Naive B cell (primary cell): ENCODE data around the gene DHX58. TPM values are rescaled to one million over a fixed set of nuclear protein-coding genes. Genes with fewer than 3 reads are reported as not detected.

Experiments used
- ATAC-seq, 2 donors: fragments of 150-1000 bp; cut with Tn5 transposase; 2 replicates each; pipeline ENCODE4 v1.10.0; 2021; ENCODE audit warnings: low read depth in 2 of 2, mild to moderate bottlenecking in 2 of 2, moderate library complexity in 2 of 2
- DNase-seq: peaks from one replicate; pipeline ENCODE4 v3.0.0; 2022
- H3K27ac Mint-ChIP-seq, 6 donors: one replicate each; pipeline ENCODE4 v1.8.0; 2020 to 2022; ENCODE audit warnings: mild to moderate bottlenecking in 6 of 6, mixed read lengths in 6 of 6, moderate library complexity in 5 of 6, inconsistent platforms in 2 of 6
- H3K27me3 Mint-ChIP-seq, 3 donors: one replicate each; pipeline ENCODE4 v1.8.0; 2021 to 2022; ENCODE audit warnings: mixed read lengths in 3 of 3, mild to moderate bottlenecking in 1 of 3
- H3K36me3 Mint-ChIP-seq, 2 donors: one replicate each; pipeline ENCODE4 v1.8.0; 2020 to 2022; ENCODE audit warnings: mixed read lengths in 2 of 2, inconsistent platforms in 1 of 2, mild to moderate bottlenecking in 1 of 2
- H3K4me1 Mint-ChIP-seq, 3 donors: one replicate each; pipeline ENCODE4 v1.8.0; 2020 to 2022; ENCODE audit warnings: mixed read lengths in 3 of 3, inconsistent platforms in 1 of 3, mild to moderate bottlenecking in 1 of 3, moderate library complexity in 1 of 3
- H3K4me3 Mint-ChIP-seq, 8 donors: one replicate each; pipeline ENCODE4 v1.8.0; 2020 to 2022; ENCODE audit warnings: mild to moderate bottlenecking in 8 of 8, mixed read lengths in 8 of 8, moderate library complexity in 8 of 8, inconsistent platforms in 2 of 8
- H3K9me3 Mint-ChIP-seq, 7 donors: one replicate each; pipeline ENCODE4 v1.8.0; 2020 to 2022; ENCODE audit warnings: mixed read lengths in 7 of 7, mild to moderate bottlenecking in 5 of 7, inconsistent platforms in 2 of 7, moderate library complexity in 1 of 7
- polyA plus RNA-seq, 6 donors: library from polyadenylated mRNA; unstranded; fragments of 300-500 nt; fragmentation: Illumina TruSeq; gene quantifications; one replicate each; pipeline ENCODE4 v1.2.3, GENCODE V29; 2021; ENCODE audit warnings: low read depth in 6 of 6

The DHX58 gene
- polyA plus RNA-seq, 6 donors from 2014 or later = 9.4 to 22.3 (median 13.4) TPM

DNA sequence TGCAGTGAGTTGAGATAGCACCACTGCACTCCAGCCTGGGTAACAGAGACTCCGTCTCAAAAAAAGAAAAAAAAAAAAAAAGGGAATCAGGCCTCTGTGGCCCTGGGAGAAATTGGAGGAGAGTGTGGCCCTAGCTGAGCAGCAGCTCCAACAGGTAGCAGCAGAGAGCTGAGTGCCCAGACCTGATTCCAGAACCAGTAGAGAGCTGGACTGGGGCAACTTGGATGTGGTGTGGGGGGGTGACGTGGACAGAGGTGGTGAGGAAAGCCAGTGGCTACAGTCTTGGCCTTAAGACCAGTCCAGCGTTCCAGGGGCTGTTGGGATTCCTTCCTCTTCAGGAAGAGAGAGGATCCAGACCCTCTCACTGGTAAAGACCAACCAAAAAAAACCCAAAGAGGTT lies 11.7 kb upstream of the DHX58 start:
- Mint-ChIP-seq H3K9me3 (no peaks in the 10 kb centered on the region), H3K27ac (peak overlapping the region in 2 of 6 donors; percentile 63 to 83), H3K27me3 (no peaks in the 10 kb centered on the region), H3K4me3 (peak overlapping the region in 2 of 8 donors; percentile 22 to 53), H3K4me1 (peaks cover 12 to 32% (median 16%) of the 10 kb centered on the region in 3 donors), H3K36me3 (peaks cover 5 to 27% of the 10 kb centered on the region in 2 donors)
- DNase-seq (no peak), ATAC-seq (no peak)

DNA sequence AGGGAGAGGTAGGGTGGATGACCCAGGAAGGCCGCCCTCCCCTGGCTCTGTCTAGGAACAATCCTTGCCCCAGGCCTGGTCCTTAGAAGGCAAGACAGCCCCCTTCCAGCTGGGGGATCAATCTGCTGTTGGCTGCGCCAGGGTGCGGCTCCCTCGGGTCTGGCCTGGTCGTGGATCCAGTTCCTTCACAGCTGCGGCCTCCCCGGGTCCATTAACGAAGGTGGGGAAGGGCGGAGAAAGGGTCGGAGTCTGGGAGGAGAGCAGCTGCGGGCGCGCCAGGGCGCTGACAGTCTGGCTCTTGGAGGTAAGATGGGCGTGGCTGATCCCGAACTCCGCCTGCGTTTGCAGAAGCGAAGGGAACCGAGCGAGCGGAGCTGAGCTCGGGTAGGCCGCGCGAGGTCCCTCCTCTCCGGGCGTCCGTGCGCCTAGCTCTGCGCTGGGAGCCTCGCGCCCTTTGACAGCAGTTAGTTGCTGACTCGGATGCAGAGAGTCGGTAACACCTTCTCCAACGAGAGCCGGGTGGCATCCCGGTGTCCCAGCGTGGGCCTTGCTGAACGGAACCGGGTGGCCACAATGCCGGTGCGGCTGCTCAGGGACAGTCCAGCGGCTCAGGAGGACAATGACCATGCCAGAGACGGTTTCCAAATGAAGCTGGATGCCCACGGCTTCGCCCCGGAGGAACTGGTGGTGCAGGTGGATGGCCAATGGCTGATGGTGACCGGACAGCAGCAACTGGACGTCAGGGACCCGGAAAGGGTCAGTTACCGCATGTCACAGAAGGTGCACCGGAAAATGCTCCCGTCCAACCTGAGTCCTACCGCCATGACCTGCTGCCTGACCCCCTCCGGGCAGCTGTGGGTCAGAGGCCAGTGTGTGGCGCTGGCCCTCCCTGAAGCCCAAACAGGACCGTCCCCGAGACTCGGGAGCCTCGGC lies 10.1 kb upstream of the DHX58 start, which contains the start of gene HSPB9:
TSS of gene HSPB9 (plus strand) at position 434 of the 933 bp plus-strand sequence. CDS start at position 481, 47 bp downstream.
- ATAC-seq = no peak
- DNase-seq = no peak
- Mint-ChIP-seq H3K36me3 (peaks cover 5 to 29% of the 10 kb centered on the region in 2 donors), H3K4me3 (peak within 1 kb of the TSS; percentile 57 to 89 (median 75)), H3K9me3 (no peaks in the 10 kb centered on the region), H3K4me1 (peaks cover 22 to 46% (median 25%) of the 10 kb centered on the region in 3 donors), H3K27me3 (no peaks in the 10 kb centered on the region), H3K27ac (peak within 1 kb of the TSS in 1 of 6 donors; percentile 51)

DNA sequence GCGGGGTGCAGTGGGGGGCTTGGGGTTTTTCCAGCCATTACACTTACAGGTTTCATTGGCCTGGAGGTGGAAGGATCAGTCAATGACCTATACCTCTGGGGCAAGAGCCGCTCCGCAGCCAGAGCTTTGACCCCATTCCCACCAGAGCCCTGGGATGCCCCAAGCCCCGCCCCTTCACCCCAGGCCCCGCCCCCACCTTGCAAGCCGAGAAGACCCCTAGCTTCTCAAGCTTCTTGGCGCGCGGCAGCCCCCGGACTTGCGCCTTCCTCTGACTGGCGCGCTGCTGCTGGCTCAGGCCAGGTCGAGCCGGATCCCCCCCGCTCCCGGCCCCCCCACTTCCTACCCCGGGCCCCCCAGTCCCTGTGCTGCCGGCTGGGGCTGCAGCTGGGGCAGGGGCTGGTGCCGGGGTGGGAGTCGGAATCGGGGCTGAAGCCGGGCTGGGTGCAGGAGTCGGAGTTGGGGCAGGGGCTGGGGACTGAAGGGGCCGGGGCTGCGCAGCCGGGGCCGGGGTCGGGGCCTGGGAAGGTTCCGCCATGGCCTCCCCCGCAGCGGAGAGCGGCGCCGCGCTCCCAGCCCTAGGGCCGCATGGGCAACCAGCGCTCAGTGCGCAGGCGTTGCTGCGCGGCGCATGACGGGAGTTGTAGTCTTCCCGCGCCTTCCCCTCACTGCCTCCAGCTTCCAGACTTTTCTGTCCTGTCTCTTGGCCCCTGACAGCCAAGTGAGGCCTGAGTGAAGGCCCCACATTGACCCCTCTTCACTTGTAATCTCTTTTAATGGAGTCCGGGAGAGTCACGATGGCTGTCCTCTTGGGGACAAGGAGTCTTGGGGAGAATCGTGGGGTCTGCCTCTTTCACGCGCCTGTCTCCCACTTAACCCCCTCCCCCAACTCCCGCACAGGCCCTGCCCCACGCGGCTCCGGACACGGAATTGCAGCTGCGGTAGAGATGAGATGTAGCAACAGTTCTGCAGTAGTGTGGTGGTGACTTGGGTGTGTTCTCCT lies 8.6 kb upstream of the DHX58 start, which contains the start of gene KAT2A:
TSS of gene KAT2A (minus strand) at position 598 of the 1,000 bp plus-strand sequence. CDS start at position 535, 63 bp downstream.
- peak; percentile 66 for DNase-seq
- Mint-ChIP-seq H3K27ac (peak within 1 kb of the TSS in 3 of 6 donors; percentile 51 to 91 (median 77)), H3K4me3 (peak within 1 kb of the TSS; percentile 67 to 89 (median 76)), H3K4me1 (peaks cover 30 to 49% (median 36%) of the 10 kb centered on the region in 3 donors), H3K27me3 (no peaks in the 10 kb centered on the region), H3K36me3 (peaks cover 10 to 32% of the 10 kb centered on the region in 2 donors), H3K9me3 (no peaks in the 10 kb centered on the region)
- peak; percentile 86 to 87 for ATAC-seq

DNA sequence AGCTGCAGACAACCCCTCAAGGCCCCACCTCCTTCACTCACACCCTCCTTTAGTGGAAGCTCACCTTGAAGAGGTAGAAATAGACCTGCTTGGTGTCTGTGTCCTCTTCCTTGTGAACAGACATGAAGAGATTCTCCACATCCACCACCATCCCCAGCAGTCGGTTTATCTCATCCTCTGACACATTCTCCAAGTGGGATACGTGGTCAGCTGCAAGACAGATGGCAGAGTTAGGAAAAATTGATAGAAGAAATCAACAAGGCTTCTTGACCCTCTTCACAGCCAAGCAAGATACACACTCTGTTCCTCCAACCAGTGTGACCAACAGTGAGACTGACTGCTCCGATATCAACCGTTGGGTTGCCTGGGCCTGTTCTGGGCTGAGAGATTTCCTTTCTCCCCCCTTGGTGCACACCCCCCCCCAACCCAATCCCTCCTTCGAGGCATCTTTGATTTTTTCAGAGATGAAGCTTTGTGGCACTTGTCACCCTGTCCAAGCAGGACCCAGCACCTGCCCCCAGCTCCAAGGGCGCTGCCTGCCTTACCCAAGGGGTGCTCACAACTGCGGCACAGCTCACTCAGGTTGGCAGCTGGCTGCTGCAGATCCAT lies 7.8 kb upstream of the DHX58 start:
- peaks cover 0 to 2% (median 0%) of the 10 kb centered on the region in 7 donors for H3K9me3 Mint-ChIP-seq
- H3K4me1 Mint-ChIP-seq = peaks cover 38 to 57% (median 43%) of the 10 kb centered on the region in 3 donors
- peaks cover 6 to 24% of the 10 kb centered on the region in 2 donors for H3K36me3 Mint-ChIP-seq
- H3K27me3 Mint-ChIP-seq = no peaks in the 10 kb centered on the region
- peak overlapping the region; percentile 67 to 87 (median 76) for H3K4me3 Mint-ChIP-seq
- no peak for ATAC-seq
- H3K27ac Mint-ChIP-seq = peak overlapping the region in 1 of 6 donors; percentile 77
- no peak for DNase-seq

DNA sequence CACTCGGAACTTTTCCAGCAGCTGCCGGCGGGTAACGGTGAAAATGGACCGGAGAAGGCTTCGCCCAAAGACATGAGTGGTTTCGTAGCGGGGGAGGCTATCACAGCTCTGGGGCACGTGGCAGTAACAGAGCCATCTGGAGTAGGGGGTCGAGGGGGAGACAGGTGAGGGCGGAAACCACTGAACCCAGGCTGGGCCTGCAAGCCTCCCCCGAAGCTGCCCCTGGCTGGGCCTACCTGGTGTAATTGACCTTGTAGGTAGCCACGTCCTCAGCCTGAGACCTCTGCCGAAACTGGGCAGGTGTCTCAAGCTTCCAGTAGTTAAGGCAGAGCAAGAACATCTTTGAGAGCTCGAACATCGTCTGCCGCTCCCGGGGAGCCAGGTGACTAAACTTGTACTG lies 6.8 kb upstream of the DHX58 start:
- peak overlapping the region in 4 of 8 donors; percentile 18 to 59 (median 43) for H3K4me3 Mint-ChIP-seq
- H3K27ac Mint-ChIP-seq = no peak overlapping the region
- peaks cover 0 to 2% (median 0%) of the 10 kb centered on the region in 7 donors for H3K9me3 Mint-ChIP-seq
- H3K27me3 Mint-ChIP-seq = no peaks in the 10 kb centered on the region
- peaks cover 6 to 15% of the 10 kb centered on the region in 2 donors for H3K36me3 Mint-ChIP-seq
- peaks cover 40 to 65% (median 50%) of the 10 kb centered on the region in 3 donors for H3K4me1 Mint-ChIP-seq
- DNase-seq (no peak), ATAC-seq (no peak)

DNA sequence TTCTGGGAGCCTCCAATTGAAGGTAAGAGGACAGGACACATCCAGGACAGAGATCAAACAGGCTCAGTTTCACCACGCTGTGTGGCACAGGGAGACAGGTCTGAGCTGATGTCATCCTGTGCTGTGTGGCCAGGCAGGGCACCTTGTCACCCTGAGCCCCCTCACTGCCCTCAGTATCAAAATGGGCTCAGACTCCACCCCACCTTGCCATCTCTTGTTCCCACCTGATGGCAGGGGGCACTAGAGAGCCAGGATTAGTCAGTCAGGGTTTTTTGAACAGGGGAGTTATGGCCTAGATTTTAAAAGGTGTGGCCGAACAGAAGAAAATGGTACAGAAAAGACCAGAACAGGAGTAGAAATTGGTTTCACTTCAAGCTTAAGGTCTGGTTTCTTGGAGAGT lies 6.0 kb upstream of the DHX58 start:
- DNase-seq = peak; percentile 38
- Mint-ChIP-seq H3K36me3 (peaks cover 6 to 15% of the 10 kb centered on the region in 2 donors), H3K4me1 (peaks cover 40 to 69% (median 53%) of the 10 kb centered on the region in 3 donors), H3K27me3 (no peaks in the 10 kb centered on the region), H3K4me3 (peak overlapping the region in 7 of 8 donors; percentile 13 to 87 (median 77)), H3K9me3 (peaks cover 0 to 2% (median 0%) of the 10 kb centered on the region in 7 donors), H3K27ac (peak overlapping the region in 2 of 6 donors; percentile 38 to 60)
- peak; percentile 13 to 22 for ATAC-seq

DNA sequence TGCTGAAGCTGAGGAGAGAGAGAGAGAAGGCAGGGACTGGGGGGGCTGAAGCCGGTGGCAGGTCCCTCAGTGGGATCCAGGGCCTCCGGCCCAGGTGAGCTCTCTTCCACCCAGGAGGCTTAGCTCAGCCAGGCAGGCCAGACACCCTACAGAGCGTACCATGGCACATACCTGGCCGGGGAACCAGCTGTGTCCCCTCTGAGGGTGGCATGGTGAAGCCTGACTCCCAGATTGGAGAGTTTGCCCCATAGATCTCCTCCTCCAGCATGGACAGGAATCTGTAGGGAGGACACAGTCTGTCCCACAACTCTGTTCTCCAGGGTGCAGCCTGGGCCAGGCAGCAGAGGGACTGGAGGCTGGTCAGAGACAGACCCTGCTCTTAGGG lies 5.6 kb upstream of the DHX58 start:
- no peak for DNase-seq

DNA sequence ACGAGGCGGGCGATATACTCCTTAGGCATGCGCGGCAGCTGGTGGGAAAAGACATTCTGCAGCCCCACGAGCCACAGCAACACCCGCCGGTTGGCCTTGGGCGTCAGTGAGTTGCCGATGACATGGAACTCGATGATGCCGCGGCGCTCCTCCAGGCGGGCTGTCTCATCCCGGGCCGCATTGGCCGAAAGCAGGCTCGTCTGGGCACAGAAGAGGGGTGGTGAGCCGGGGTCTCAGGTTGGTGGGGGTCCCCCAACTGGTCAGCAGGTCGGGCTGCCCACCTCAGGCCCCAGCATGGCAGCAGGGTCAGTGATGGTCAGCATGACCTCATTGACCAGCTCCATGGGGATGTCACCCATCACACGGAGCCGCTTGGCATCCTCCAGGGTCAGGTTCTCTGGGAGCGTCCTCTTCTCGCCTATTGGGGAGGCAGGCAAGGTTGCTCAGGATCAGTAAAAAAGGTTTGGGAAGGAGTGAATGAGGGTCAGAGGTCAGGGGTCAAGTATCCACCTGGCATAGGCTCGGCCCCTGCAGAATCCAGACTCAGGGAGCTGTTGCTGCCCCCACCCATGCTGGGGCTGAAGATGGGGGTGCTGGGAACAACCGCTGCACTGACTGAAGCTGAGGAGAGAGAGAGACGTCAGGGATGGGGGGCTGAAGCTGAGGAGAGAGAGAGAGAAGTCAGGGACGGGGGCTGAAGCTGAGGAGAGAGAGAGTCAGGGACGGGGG lies 5.0 kb upstream of the DHX58 start:
- ATAC-seq (no peak), DNase-seq (no peak)
- no peaks in the 10 kb centered on the region for H3K27me3 Mint-ChIP-seq
- peak overlapping the region in 1 of 8 donors; percentile 70 for H3K4me3 Mint-ChIP-seq
- H3K4me1 Mint-ChIP-seq = peaks cover 44 to 77% (median 58%) of the 10 kb centered on the region in 3 donors
- peaks cover 0 to 2% (median 0%) of the 10 kb centered on the region in 7 donors for H3K9me3 Mint-ChIP-seq
- H3K27ac Mint-ChIP-seq = peak overlapping the region in 1 of 6 donors; percentile 60
- peaks cover 6 to 15% of the 10 kb centered on the region in 2 donors for H3K36me3 Mint-ChIP-seq

More for the DNA sequence above, 5.6 kb upstream of the DHX58 start:
- Mint-ChIP-seq H3K4me1 (peaks cover 40 to 72% (median 54%) of the 10 kb centered on the region in 3 donors), H3K4me3 (peak overlapping the region in 3 of 8 donors; percentile 22 to 77 (median 77)), H3K9me3 (peaks cover 0 to 2% (median 0%) of the 10 kb centered on the region in 7 donors), H3K27me3 (no peaks in the 10 kb centered on the region), H3K27ac (peak overlapping the region in 1 of 6 donors; percentile 60), H3K36me3 (peaks cover 6 to 15% of the 10 kb centered on the region in 2 donors)
- no peak for ATAC-seq

DNA sequence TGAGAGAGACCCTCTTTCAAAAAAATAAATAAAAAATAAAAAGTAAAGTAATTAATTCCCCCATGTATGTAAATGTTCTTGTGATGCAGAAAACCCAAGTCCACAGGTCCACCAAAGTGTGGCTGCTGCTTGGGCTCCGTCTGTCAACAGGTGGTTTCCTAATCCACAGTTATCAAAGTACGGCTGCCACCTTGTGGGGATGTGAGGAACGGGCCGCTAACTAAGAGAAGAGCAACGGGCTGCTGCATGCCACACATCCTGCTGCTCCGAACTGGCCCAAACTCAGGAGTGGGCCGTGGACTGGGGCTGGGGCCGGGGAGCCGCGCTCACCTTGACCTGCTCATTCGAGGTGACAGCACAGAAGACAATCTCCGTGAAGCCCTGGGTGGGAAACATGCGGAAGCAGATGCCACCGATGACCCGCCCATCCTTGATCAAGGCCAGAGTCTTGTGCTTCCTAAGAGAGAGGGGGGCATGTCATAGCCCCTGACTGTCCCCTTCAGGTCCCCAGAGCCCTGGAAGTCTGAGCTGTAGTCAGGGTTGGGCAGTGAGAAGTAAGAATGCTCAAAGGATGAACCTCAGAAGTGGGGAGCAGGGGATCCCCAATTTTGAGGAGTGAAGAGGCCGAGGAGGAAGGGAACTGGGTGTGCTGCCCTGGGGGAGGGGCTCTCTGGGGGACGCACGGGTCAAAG lies 4.3 kb upstream of the DHX58 start:
- Mint-ChIP-seq H3K27ac (peak overlapping the region in 5 of 6 donors; percentile 35 to 96 (median 50)), H3K4me1 (peaks cover 49 to 77% (median 65%) of the 10 kb centered on the region in 3 donors), H3K9me3 (peaks cover 0 to 2% (median 0%) of the 10 kb centered on the region in 7 donors), H3K27me3 (no peaks in the 10 kb centered on the region), H3K36me3 (peaks cover 6 to 15% of the 10 kb centered on the region in 2 donors), H3K4me3 (peak overlapping the region in 6 of 8 donors; percentile 18 to 76 (median 46))
- ATAC-seq (peak; percentile 37 to 47), DNase-seq (peak; percentile 79)

DNA sequence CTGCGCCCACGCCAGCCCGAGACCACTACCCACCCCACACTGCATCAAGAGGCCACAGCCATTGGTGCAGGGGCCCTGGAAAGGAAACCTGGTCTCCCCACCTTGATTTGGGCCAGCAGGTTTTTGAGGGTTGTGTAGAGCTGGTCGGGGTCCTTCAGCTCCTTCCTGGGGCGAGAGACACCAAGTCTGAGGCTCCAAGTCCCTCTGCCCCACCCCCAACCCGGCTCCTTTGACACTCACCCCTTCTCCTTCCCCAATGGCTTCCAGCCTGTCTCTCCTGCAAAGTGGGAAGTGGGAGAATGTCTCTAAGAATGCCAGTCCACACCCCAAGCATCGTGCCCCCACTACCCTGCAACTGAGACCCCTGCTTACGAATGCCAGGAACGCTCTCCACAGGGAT lies 1.6 kb upstream of the DHX58 start:
- Mint-ChIP-seq H3K36me3 (peaks cover 10 to 23% of the 10 kb centered on the region in 2 donors), H3K27ac (peak overlapping the region in 1 of 6 donors; percentile 96), H3K4me3 (peak overlapping the region in 2 of 8 donors; percentile 59 to 75), H3K9me3 (peaks cover 0 to 2% (median 0%) of the 10 kb centered on the region in 7 donors), H3K4me1 (peaks cover 48 to 77% (median 62%) of the 10 kb centered on the region in 3 donors), H3K27me3 (no peaks in the 10 kb centered on the region)
- ATAC-seq = no peak
- DNase-seq = no peak
